ENCODE data around the gene PTPRN.

The PTPRN gene

GRCh38 chr2:219308142-219309101 lies 779 bp downstream of the PTPRN start:
- DNase-seq (ENCODE audit: insufficient read length, low spot score) (peak; percentile 76), FAIRE-seq (peak; percentile 57)

GRCh38 chr2:219306047-219306446 lies 3.2 kb downstream of the PTPRN start:
- DNase-seq (ENCODE audit: insufficient read length, low spot score) (no peak), FAIRE-seq (no peak)

GRCh38 chr2:219304223-219304622 lies 5.0 kb downstream of the PTPRN start:
- no peak for FAIRE-seq
- DNase-seq (ENCODE audit: insufficient read length, low spot score) = no peak

GRCh38 chr2:219302412-219302968 lies 6.7 kb downstream of the PTPRN start:
- FAIRE-seq = no peak
- no peak for DNase-seq (ENCODE audit: insufficient read length, low spot score)

- FAIRE-seq = no peak
These were observed 9.2 kb downstream of the PTPRN start for GRCh38 chr2:219300022-219300421.

GRCh38 chr2:219299372-219299760 lies 9.8 kb downstream of the PTPRN start:
- DNase-seq (ENCODE audit: insufficient read length, low spot score) = no peak
- no peak for FAIRE-seq

More at GRCh38 chr2:219300022-219300421, 9.2 kb downstream of the PTPRN start:
- no peak for DNase-seq (ENCODE audit: insufficient read length, low spot score)

GRCh38 chr2:219298759-219299371 lies 10.3 kb downstream of the PTPRN start:
- FAIRE-seq = peak; percentile 55
- peak; percentile 90 for DNase-seq (ENCODE audit: insufficient read length, low spot score)

- DNase-seq (ENCODE audit: insufficient read length, low spot score) = no peak
- no peak for FAIRE-seq
These were observed 11.3 kb downstream of the PTPRN start for GRCh38 chr2:219297766-219298456.

GRCh38 chr2:219296631-219297391 lies 12.4 kb downstream of the PTPRN start:
- DNase-seq (ENCODE audit: insufficient read length, low spot score) = no peak
- no peak for FAIRE-seq

GRCh38 chr2:219296142-219296541 lies 13.1 kb downstream of the PTPRN start:
- no peak for FAIRE-seq
- no peak for DNase-seq (ENCODE audit: insufficient read length, low spot score)

- DNase-seq (ENCODE audit: insufficient read length, low spot score) = peak; percentile 90
- FAIRE-seq = peak; percentile 84
These were observed 14.5 kb downstream of the PTPRN start for GRCh38 chr2:219294356-219295351.

GRCh38 chr2:219293736-219294231 lies 15.4 kb downstream of the PTPRN start:
- no peak for FAIRE-seq

GRCh38 chr2:219292616-219293015 lies 16.6 kb downstream of the PTPRN start:
- no peak for FAIRE-seq

More at GRCh38 chr2:219293736-219294231, 15.4 kb downstream of the PTPRN start:
- no peak for DNase-seq (ENCODE audit: insufficient read length, low spot score)

GRCh38 chr2:219291910-219292490 lies 17.2 kb downstream of the PTPRN start:
- FAIRE-seq = no peak
- no peak for DNase-seq (ENCODE audit: insufficient read length, low spot score)

More at GRCh38 chr2:219292616-219293015, 16.6 kb downstream of the PTPRN start:
- DNase-seq (ENCODE audit: insufficient read length, low spot score) = no peak

- FAIRE-seq (no peak), DNase-seq (ENCODE audit: insufficient read length, low spot score) (no peak)
These were observed 17.8 kb downstream of the PTPRN start for GRCh38 chr2:219291394-219291793.

GRCh38 chr2:219290381-219291171 lies 18.6 kb downstream of the PTPRN start:
- FAIRE-seq = no peak
- DNase-seq (ENCODE audit: insufficient read length, low spot score) = no peak

GRCh38 chr2:219289537-219290361 lies 19.5 kb downstream of the PTPRN start:
- peak; percentile 51 for DNase-seq (ENCODE audit: insufficient read length, low spot score)
- FAIRE-seq = peak; percentile 42

Measured in HTR-8/SVneo (cell line).